GM19238 (cell line): ENCODE data around the gene PIGC.
"Not testable (repeated sequence)": the region's sequence is repeated elsewhere in the genome, so short reads cannot be mapped to it uniquely, and the experiment has no call there.

ENCODE experiments used
- DNase-seq: peaks from one replicate; pipeline ENCODE4 v3.0.0; 2011; ENCODE audit warnings: low spot score; ENCODE audit not compliant: insufficient read length

Gene PIGC

DNA sequence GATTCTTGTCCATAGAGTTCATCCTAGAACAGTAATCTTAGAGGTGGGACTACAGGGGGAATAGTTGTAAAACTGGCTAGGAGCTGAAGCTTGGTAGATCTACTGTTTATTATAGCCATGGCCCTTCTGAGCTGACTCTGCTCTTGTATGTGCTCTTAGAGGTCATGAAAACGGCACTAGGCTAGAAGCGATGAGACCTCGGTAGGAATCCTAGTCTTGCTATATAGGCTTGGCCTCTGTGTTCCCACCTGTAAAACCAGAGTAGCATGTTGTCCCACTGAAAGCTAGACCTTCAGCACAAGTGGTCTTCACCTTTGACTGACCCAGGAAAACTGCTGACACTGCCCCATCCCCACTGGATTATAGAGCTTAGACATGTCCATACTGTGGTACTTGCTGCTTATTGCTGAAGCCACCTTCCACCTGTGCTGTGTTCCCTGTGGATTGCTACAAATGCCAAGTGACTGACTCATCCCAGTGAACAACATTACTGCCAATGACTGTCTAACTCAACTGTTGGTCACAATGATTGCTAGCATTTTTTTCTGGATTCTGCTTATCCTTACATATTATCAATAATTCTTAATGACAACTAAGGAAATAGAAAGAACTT is 23.0 kb upstream of the PIGC start:
- no peak for DNase-seq

DNA sequence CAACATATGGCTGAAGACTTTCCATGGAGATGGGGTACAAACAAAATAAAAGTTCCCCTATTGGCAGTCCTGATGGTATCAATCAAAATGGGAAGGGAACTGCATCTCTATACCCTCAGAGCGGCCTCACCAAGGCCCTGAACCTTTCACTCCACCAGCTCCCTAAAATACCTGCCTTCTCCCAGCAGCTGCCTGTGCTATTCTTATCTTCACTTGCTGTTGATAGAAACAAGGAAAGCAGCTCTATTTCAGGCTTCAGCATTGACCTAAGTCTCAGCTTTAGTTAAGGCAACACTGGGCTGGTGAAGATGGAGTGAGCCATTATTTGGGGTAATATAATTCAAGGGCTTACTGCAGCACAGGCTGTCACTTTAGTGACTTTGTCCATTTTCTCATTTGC is 21.7 kb upstream of the PIGC start:
- DNase-seq = no peak

DNA sequence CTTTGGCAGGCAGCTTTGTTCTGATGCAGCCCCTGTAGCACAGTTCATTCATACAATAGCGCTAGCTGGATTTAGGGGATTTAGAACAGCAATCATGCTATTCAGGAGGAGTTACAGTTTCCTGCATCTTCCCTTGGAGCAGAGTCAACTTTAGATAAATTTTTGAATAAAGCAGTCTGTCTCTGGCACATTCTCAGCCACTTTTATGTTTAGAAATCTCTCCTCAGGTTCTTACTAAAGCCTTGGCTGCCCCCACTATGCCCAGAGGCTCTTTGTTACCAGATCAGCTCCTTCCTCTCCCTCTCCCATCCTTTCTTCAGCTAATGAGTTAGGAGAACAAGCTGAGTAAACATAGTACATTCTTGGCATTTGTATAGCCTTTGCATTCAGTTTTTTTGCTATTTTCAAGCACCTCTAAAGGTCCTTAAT is 17.0 kb upstream of the PIGC start:
- no peak for DNase-seq

DNA sequence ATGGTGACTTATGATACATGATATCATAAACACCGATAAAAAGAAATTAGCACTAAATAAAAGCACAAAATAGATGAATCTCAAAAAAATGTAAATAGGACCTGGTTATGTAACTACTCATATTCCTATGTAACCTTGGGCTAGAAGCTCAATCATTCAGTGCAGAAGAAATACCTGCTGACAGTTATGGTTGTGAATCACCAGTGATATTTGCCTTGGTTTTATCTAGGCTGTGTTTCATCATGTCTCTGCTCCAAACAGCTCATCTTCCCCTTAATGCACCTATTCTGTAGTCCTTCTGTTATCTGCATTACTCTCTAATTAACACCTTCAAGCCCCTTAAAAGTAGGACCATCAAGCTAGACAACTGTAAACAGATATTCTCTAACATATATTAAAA is 16.3 kb upstream of the PIGC start:
- no peak for DNase-seq

DNA sequence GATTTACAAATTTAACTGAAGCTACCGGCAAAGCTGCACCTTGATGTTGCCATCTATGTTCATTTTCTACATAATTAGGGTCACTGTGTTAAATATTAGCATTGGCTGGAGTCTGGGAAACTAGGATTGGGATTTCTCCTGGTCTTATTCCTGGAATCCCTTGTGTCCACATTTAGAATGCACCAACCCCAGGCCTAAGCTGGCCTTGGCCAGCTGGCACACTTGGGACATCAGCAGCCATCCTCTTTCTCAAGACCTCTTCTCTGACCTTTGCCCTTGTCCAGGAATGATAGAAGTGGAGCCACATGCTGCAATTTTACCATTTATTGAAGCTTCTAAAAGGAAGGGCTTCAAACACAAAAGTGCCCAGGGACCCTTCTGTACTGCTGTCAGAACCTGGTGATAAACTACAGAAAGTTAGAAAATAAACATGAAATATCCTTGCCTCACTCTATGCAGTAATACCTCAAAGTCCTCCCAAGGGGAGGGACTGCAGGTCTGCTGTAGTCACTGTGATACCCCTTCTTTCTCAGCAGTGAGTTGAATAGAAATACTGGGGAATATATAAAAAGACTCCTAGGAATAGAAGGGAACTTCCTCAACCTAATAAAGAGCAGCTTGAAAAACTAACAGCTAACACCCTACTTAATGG is 13.7 kb upstream of the PIGC start:
- DNase-seq = no peak

DNA sequence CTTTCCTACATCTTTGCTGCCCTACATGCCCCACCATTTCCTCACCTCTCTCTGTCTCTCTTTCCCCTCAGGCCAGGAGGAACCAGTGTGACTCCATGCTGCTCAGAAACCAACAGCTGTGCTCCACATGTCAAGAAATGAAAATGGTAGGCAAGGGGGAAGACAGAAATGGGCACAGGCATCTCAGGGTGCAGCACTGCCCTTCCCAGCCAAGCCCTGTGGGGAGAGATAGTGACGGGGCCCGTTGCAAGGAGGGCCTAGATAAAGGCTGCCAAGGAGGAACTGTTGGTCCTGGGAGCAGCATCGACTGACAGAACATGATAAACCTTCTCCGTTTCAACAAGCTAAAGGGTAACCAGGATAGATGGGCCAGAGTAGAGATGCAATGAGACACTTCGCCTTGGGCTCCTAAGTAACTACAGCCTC is 12.5 kb upstream of the PIGC start:
- DNase-seq = no peak

DNA sequence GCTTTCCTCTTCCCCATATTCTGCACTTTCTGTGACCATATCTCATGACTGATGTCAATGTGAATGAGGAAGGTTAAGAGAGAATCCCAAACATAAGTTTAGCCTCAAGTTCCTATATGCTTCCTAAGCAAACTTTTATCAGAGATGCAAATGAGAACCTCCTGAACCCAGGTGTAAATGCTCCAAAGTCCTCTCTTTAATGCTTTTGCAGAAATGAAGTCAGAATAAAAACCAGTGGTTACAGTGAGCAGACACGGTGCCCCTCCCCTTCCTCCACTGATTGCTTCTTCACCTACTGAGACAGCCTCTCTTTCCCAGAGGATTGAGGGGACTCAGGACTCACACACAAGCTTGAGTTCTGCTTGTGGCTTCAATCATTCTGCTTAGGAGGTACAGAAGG is 11.6 kb upstream of the PIGC start:
- DNase-seq = no peak

DNA sequence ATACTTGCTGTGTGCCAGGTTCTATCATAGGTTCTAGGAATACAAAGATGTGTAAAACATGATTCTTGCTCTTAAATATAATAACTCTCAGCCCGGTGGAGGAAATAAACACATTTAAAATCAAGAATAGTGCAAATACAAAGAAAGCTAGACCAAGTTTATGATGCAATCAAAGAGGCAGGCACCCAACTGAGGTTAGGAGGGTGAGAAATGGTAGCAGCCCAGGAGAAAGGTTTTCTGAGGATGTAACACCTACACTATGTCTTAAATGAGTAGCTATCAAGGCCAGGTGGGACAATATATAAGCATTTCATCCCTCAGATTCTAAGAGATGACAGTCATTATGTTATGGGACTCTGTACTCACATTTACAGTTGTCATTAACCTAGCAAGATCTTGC is 9.7 kb upstream of the PIGC start:
- no peak for DNase-seq

GRCh38 chr1:172453153-172453545 is 9.3 kb upstream of the PIGC start:
- DNase-seq = no peak

- DNase-seq = no peak
These were observed 8.8 kb upstream of the PIGC start for GRCh38 chr1:172452536-172453152.

GRCh38 chr1:172451002-172451443 is 7.2 kb upstream of the PIGC start:
- no peak for DNase-seq

GRCh38 chr1:172450524-172450885 is 6.6 kb upstream of the PIGC start:
- DNase-seq = no peak

GRCh38 chr1:172449585-172450523 is 6.0 kb upstream of the PIGC start:
- DNase-seq = peak; percentile 26

DNA sequence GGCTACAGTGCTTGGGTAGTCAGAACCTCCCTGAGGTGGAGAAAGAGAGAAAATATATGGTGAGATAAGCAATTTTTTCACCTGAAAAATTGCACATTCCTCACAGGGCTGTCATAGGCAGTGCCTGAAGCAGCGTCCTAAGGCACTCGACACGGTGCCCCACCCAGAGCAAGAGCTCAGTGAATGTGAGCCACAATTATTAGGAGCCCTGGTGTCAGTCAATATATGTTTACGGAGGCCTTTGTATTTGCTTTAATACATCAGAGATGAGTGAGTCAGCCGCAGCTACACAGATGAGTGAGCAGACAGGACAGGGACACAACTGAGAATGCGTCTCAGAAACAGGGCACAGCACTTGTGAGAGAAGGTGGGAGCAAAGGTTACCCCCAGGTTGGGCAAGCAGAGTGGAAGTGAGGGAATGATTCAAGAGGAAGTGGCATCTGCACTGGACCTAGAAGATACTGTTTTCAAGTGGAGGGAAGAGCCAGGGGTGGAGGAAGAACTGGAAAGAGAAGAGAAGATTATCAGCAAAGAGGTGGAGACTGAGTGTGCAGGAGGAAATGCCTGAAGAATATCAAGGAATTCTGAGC is 5.2 kb upstream of the PIGC start:
- no peak for DNase-seq

DNA sequence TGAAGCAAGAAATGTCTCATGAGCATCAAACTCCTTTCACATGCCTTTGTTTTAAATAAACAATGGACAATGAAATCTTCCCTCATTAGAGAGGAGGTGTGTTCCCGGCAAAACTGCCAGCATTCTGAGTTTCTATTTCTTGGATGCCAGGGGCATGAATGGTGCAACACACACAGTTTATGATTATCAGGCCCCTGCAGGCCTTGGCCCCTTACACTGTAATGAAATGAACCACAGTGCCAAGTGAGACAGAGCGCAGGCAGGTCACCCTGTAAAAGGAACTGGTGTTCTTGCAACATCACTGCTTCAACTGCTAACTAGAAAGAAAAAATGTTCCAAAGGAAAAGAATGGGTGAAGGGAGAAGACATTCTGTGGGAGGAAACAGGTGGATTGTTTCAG is 3.8 kb upstream of the PIGC start:
- DNase-seq = no peak

- DNase-seq = no peak
These were observed 2.7 kb upstream of the PIGC start for GRCh38 chr1:172446547-172446946.

- no peak for DNase-seq
These were observed 865 bp downstream of the PIGC start for GRCh38 chr1:172442843-172443565.

- no peak for DNase-seq
These were observed 1.5 kb downstream of the PIGC start for GRCh38 chr1:172442404-172442803.

DNA sequence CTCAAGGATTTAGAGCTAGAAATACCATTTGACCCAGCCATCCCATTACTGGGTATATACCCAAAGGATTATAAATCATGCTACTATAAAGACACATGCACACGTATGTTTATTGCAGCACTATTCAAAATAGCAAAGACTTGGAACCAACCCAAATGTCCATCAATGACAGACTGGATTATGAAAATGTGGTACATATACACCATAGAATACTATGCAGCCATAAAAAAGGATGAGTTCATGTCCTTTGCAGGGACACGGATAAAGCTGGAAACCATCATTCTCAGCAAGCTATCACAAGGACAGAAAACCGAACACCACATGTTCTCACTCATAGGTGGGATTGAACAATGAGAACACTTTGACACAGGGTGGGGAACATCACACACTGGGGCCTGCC is 6.7 kb downstream of the PIGC start:
- DNase-seq = not testable (repeated sequence)

DNA sequence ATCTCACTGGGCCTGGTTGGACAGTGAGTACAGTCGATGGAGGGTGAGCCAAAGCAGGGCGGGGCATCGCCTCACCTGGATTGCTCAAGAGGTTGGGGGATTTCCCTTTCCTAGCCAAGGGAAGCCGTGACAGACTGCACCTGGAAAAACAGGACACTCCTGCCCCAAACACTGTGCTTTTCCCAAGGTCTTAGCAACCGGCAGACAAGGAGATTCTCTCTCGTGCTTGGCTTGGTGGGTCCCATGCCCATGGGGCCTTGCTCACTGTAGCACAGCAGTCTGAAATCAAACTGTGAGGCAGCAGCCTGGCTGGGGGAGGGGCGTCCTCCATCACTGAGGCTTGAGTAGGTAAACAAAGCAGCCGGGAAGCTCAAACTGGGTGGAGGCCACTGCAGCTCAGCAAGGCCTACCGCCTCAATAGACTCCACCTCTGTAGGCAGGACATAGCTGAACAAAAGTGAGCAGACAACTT is 12.1 kb downstream of the PIGC start:
- DNase-seq = no peak

GRCh38 chr1:172431204-172431603 is 12.7 kb downstream of the PIGC start:
- DNase-seq = no peak
